GDM1 (cell line): Measurements from ENCODE around the gene CIB4.
"Not testable (repeated sequence)": the region's sequence is repeated elsewhere in the genome, so short reads cannot be mapped to it uniquely, and the experiment has no call there.

Source experiments
- DNase-seq: peaks from one replicate; lab custom pipeline; 2025; lab: John Stamatoyannopoulos, UW

Gene CIB4

GRCh38 chr2:26666671-26667070, 25.5 kb upstream of the CIB4 start:
- DNase-seq: no peak

GRCh38 chr2:26665296-26665695, 24.1 kb upstream of the CIB4 start:
- DNase-seq: not testable (repeated sequence)

- no peak for DNase-seq
Observed at GRCh38 chr2:26660363-26660962, 19.3 kb upstream of the CIB4 start.

- DNase-seq: no peak
Observed at GRCh38 chr2:26658691-26659346, 17.7 kb upstream of the CIB4 start.

GRCh38 chr2:26657265-26657664, 16.1 kb upstream of the CIB4 start:
- no peak for DNase-seq

- DNase-seq: no peak
Observed at GRCh38 chr2:26655611-26656195, 14.5 kb upstream of the CIB4 start.

GRCh38 chr2:26655120-26655519, 14.0 kb upstream of the CIB4 start:
- DNase-seq: not testable (repeated sequence)

GRCh38 chr2:26654061-26654340, 12.8 kb upstream of the CIB4 start:
- no peak for DNase-seq

GRCh38 chr2:26653207-26654060, 12.3 kb upstream of the CIB4 start:
- no peak for DNase-seq

- no peak for DNase-seq
Observed at GRCh38 chr2:26652361-26653041, 11.3 kb upstream of the CIB4 start.

GRCh38 chr2:26651799-26652198, 10.6 kb upstream of the CIB4 start:
- no peak for DNase-seq

GRCh38 chr2:26651470-26651771, 10.3 kb upstream of the CIB4 start:
- DNase-seq: no peak

- no peak for DNase-seq
Observed at GRCh38 chr2:26650713-26651469, 9.7 kb upstream of the CIB4 start.

- no peak for DNase-seq
Observed at GRCh38 chr2:26649992-26650712, 9.0 kb upstream of the CIB4 start.

- no peak for DNase-seq
Observed at GRCh38 chr2:26649322-26649721, 8.2 kb upstream of the CIB4 start.

GRCh38 chr2:26648516-26648915, 7.3 kb upstream of the CIB4 start:
- DNase-seq: no peak

GRCh38 chr2:26647981-26648380, 6.8 kb upstream of the CIB4 start:
- no peak for DNase-seq

- DNase-seq: no peak
Observed at GRCh38 chr2:26646986-26647672, 6.0 kb upstream of the CIB4 start.

GRCh38 chr2:26645762-26646161, 4.6 kb upstream of the CIB4 start:
- no peak for DNase-seq

GRCh38 chr2:26644188-26644835, 3.1 kb upstream of the CIB4 start:
- no peak for DNase-seq
